SK-N-SH treated with all-trans-retinoic acid at 6 μM for 48 hours (cell line): ENCODE results near the gene FBXO33.

Source experiments
- BACH2 ChIP-seq: fragments of 250-450 bp; sonication (Bioruptor Pico); IDR thresholded peaks from 2 replicates; pipeline ENCODE4 v1.9.0; 2021; ENCODE audit warnings: mild to moderate bottlenecking, borderline replicate concordance
- POU6F1 ChIP-seq: fragments of 250-450 bp; sonication (Bioruptor Pico); IDR thresholded peaks from 2 replicates; pipeline ENCODE4 v1.8.0; 2021; ENCODE audit warnings: low read depth, mild to moderate bottlenecking, moderate library complexity, borderline replicate concordance
- PPARA ChIP-seq: fragments of 250-450 bp; sonication (Bioruptor Pico); IDR thresholded peaks from 2 replicates; pipeline ENCODE4 v1.5.0; 2020; ENCODE audit warnings: mild to moderate bottlenecking, borderline replicate concordance
- RARB ChIP-seq: fragments of 250-450 bp; sonication (Bioruptor Pico); IDR thresholded peaks from 2 replicates; pipeline ENCODE4 v1.8.0; 2021; ENCODE audit warnings: mild to moderate bottlenecking, moderate library complexity
- SNAI2 ChIP-seq: fragments of 250-450 bp; sonication (Bioruptor Pico); IDR thresholded peaks from 2 replicates; pipeline ENCODE4 v1.5.0; 2020; ENCODE audit warnings: mild to moderate bottlenecking, moderate library complexity
- TOX ChIP-seq: fragments of 250-450 bp; sonication (Bioruptor Pico); IDR thresholded peaks from 2 replicates; pipeline ENCODE4 v1.8.0; 2021; ENCODE audit warnings: mild to moderate bottlenecking, moderate library complexity, borderline replicate concordance
- ZC3H10 ChIP-seq: fragments of 250-450 bp; sonication (Bioruptor Pico); IDR thresholded peaks from 2 replicates; pipeline ENCODE4 v1.5.1; 2021; ENCODE audit warnings: mild to moderate bottlenecking, moderate library complexity
- ZNF565 ChIP-seq: fragments of 450-650 bp; formaldehyde crosslinking; conservative IDR thresholded peaks from 2 replicates; pipeline ENCODE4 v1.5.0; 2020; ENCODE audit warnings: low read depth, mild to moderate bottlenecking, moderate library complexity
- TF ChIP-seq, protein P1 (sequence below): fragments of 250-450 bp; sonication (Bioruptor Pico); IDR thresholded peaks from 2 replicates; pipeline ENCODE4 v1.8.0; 2020; ENCODE audit warnings: mild to moderate bottlenecking, moderate library complexity, borderline replicate concordance

- TF ChIP-seq SNAI2 (CRISPR knock-in tag), result no peak
- TF ChIP-seq PPARA (CRISPR knock-in tag), result no peak
- TF ChIP-seq, protein P1, sequence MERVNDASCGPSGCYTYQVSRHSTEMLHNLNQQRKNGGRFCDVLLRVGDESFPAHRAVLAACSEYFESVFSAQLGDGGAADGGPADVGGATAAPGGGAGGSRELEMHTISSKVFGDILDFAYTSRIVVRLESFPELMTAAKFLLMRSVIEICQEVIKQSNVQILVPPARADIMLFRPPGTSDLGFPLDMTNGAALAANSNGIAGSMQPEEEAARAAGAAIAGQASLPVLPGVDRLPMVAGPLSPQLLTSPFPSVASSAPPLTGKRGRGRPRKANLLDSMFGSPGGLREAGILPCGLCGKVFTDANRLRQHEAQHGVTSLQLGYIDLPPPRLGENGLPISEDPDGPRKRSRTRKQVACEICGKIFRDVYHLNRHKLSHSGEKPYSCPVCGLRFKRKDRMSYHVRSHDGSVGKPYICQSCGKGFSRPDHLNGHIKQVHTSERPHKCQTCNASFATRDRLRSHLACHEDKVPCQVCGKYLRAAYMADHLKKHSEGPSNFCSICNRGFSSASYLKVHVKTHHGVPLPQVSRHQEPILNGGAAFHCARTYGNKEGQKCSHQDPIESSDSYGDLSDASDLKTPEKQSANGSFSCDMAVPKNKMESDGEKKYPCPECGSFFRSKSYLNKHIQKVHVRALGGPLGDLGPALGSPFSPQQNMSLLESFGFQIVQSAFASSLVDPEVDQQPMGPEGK (CRISPR knock-in tag), result no peak
- no peak for TF ChIP-seq POU6F1 (CRISPR knock-in tag)
- no peak for TF ChIP-seq ZC3H10 (CRISPR knock-in tag)
- no peak for TF ChIP-seq ZNF565 (CRISPR knock-in tag)
- no peak for TF ChIP-seq TOX (CRISPR knock-in tag)
- no peak for TF ChIP-seq RARB
- TF ChIP-seq BACH2 (CRISPR knock-in tag), result no peak
These were observed 20.4 kb upstream of the FBXO33 start for GRCh38 chr14:39452680-39453079.
